GM04503 (cell line): ENCODE measurements around the gene NPHS2.
"Not testable (repeated sequence)": the region's sequence is repeated elsewhere in the genome, so short reads cannot be mapped to it uniquely, and the experiment has no call there.

Experiments
- DNase-seq: peaks from one replicate; pipeline ENCODE4 v3.0.0-alpha.2; 2012; ENCODE audit warnings: low read depth

The NPHS2 gene

GRCh38 chr1:179547021-179547535 lies 28.7 kb downstream of the NPHS2 start:
- DNase-seq = no peak

GRCh38 chr1:179545321-179545720 lies 30.4 kb downstream of the NPHS2 start:
- DNase-seq = no peak

GRCh38 chr1:179541774-179542173 lies 34.0 kb downstream of the NPHS2 start:
- no peak for DNase-seq

- no peak for DNase-seq
Measured at GRCh38 chr1:179530352-179530751, 45.4 kb downstream of the NPHS2 start.

- DNase-seq = no peak
Measured at GRCh38 chr1:179529482-179530195, 46.1 kb downstream of the NPHS2 start.

GRCh38 chr1:179518544-179518943 lies 57.2 kb downstream of the NPHS2 start:
- DNase-seq = not testable (repeated sequence)

GRCh38 chr1:179516976-179517705 lies 58.6 kb downstream of the NPHS2 start:
- no peak for DNase-seq

- no peak for DNase-seq
Measured at GRCh38 chr1:179510038-179510437, 65.7 kb downstream of the NPHS2 start.

- no peak for DNase-seq
Measured at GRCh38 chr1:179509384-179509783, 66.4 kb downstream of the NPHS2 start.

GRCh38 chr1:179506199-179506598 lies 69.5 kb downstream of the NPHS2 start:
- no peak for DNase-seq
